ENCODE measurements around the gene WDPCP.
"Not testable (repeated sequence)": the region's sequence is repeated elsewhere in the genome, so short reads cannot be mapped to it uniquely, and the experiment has no call there.

The WDPCP gene

GRCh38 chr2:63081404-63081803, 506.9 kb downstream of the WDPCP start:
- DNase-seq, result no peak

- peak; percentile 10 for DNase-seq
These were observed 509.2 kb downstream of the WDPCP start for GRCh38 chr2:63078852-63079606.

- DNase-seq, result not testable (repeated sequence)
These were observed 513.9 kb downstream of the WDPCP start for GRCh38 chr2:63074399-63074798.

- DNase-seq, result no peak
These were observed 514.3 kb downstream of the WDPCP start for GRCh38 chr2:63073994-63074393.

- no peak for DNase-seq
These were observed 516.6 kb downstream of the WDPCP start for GRCh38 chr2:63071664-63072063.
